Measurements from ENCODE around the gene GFM1.
A peak's percentile ranks its signal among the peaks of the same experiment; 100 is the strongest.
"Not testable (repeated sequence)": the region's sequence is repeated elsewhere in the genome, so short reads cannot be mapped to it uniquely, and the experiment has no call there.

GFM1 gene

GRCh38 chr3:158683230-158683962, 39.1 kb downstream of the GFM1 start:
- peak; percentile 37 for DNase-seq (ENCODE audit: low read depth, low spot score)

GRCh38 chr3:158685159-158685558, 40.8 kb downstream of the GFM1 start:
- peak; percentile 27 for DNase-seq (ENCODE audit: low read depth, low spot score)

More at GRCh38 chr3:158683230-158683962, 39.1 kb downstream of the GFM1 start:
- in situ Hi-C loops (cut with HindIII; ENCODE audit: low sequenced_read_pairs): no loop called here
- H3K4me3 ChIP-seq (ENCODE audit: low read depth, low read length): no peak overlapping the region
- TF ChIP-seq CTCF (IDR thresholded peaks at IDR 0.05; ENCODE audit: low read depth, low read length): no peak

GRCh38 chr3:158693866-158694456, 49.6 kb downstream of the GFM1 start:
- in situ Hi-C loops (cut with HindIII; ENCODE audit: low sequenced_read_pairs); DNase-seq (ENCODE audit: low read depth, low spot score); H3K4me3 ChIP-seq (ENCODE audit: low read depth, low read length): not testable (repeated sequence)

More at GRCh38 chr3:158685159-158685558, 40.8 kb downstream of the GFM1 start:
- in situ Hi-C loops (cut with HindIII; ENCODE audit: low sequenced_read_pairs): no loop called here
- H3K4me3 ChIP-seq (ENCODE audit: low read depth, low read length): no peak overlapping the region
- TF ChIP-seq CTCF (IDR thresholded peaks at IDR 0.05; ENCODE audit: low read depth, low read length): no peak

- in situ Hi-C loops (cut with HindIII; ENCODE audit: low sequenced_read_pairs): no loop called here
- no peak for TF ChIP-seq CTCF (IDR thresholded peaks at IDR 0.05; ENCODE audit: low read depth, low read length)
- no peak overlapping the region for H3K4me3 ChIP-seq (ENCODE audit: low read depth, low read length)
- DNase-seq (ENCODE audit: low read depth, low spot score): peak; percentile 40
Observed at GRCh38 chr3:158696618-158697017, 52.3 kb downstream of the GFM1 start.

GRCh38 chr3:158700559-158700958, 56.2 kb downstream of the GFM1 start:
- TF ChIP-seq CTCF (IDR thresholded peaks at IDR 0.05; ENCODE audit: low read depth, low read length): no peak
- in situ Hi-C loops (cut with HindIII; ENCODE audit: low sequenced_read_pairs): no loop called here
- no peak overlapping the region for H3K4me3 ChIP-seq (ENCODE audit: low read depth, low read length)
- DNase-seq (ENCODE audit: low read depth, low spot score): no peak

GRCh38 chr3:158701420-158702065, 57.2 kb downstream of the GFM1 start:
- no peak for DNase-seq (ENCODE audit: low read depth, low spot score)
- in situ Hi-C loops (cut with HindIII; ENCODE audit: low sequenced_read_pairs): no loop called here
- H3K4me3 ChIP-seq (ENCODE audit: low read depth, low read length): no peak overlapping the region
- no peak for TF ChIP-seq CTCF (IDR thresholded peaks at IDR 0.05; ENCODE audit: low read depth, low read length)

All from astrocyte of the spinal cord (primary cell).